ENCODE data around the gene MTCH2.

MTCH2 gene

DNA sequence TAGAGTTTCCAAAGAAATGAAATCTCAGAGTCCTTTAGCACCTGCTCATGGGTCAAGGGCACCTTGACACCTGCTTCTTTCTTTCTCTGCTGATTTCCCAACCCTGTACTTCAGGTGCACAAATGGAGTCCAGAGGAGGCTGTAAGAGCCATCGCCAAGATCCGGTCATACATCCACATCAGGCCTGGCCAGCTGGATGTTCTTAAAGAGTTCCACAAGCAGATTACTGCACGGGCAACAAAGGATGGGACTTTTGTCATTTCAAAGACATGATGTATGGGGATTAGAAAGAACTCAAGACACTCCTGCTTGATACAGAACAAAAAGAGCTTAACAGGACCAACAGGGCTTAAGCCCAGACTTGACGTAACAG is 71.0 kb downstream of the MTCH2 start:
- H3K9ac ChIP-seq (ENCODE audit: low read length), result no peak overlapping the region
- H3K36me3 ChIP-seq (ENCODE audit: insufficient read depth, low read length), result peaks cover 70% of the 10 kb centered on the region
- H3K4me2 ChIP-seq (ENCODE audit: low read length), result no peak overlapping the region
- no peaks in the 10 kb centered on the region for H4K20me1 ChIP-seq (ENCODE audit: insufficient read depth, low read length)
- H3F3A ChIP-seq (ENCODE audit: insufficient read depth, low read length), result 0 out of 2 replicates have a peak, but pooled peaks cover 5% of the 10 kb centered on the region
- no peak overlapping the region for H3K27ac ChIP-seq (ENCODE audit: low read depth, low read length, poor library complexity, severe bottlenecking)
- no peaks in the 10 kb centered on the region for H3K27me3 ChIP-seq (ENCODE audit: insufficient read depth, low read length)
- no peak overlapping the region for H2AFZ ChIP-seq (ENCODE audit: low read length)
- H3K79me2 ChIP-seq (ENCODE audit: insufficient read depth, low read length), result peaks cover 9% of the 10 kb centered on the region
- peaks cover 9% of the 10 kb centered on the region for H3K4me1 ChIP-seq (ENCODE audit: insufficient read depth, low read length, severe bottlenecking)
- no peak overlapping the region for H3K4me3 ChIP-seq (ENCODE audit: low read depth, low read length, poor library complexity, severe bottlenecking)
- TF ChIP-seq, protein P1, sequence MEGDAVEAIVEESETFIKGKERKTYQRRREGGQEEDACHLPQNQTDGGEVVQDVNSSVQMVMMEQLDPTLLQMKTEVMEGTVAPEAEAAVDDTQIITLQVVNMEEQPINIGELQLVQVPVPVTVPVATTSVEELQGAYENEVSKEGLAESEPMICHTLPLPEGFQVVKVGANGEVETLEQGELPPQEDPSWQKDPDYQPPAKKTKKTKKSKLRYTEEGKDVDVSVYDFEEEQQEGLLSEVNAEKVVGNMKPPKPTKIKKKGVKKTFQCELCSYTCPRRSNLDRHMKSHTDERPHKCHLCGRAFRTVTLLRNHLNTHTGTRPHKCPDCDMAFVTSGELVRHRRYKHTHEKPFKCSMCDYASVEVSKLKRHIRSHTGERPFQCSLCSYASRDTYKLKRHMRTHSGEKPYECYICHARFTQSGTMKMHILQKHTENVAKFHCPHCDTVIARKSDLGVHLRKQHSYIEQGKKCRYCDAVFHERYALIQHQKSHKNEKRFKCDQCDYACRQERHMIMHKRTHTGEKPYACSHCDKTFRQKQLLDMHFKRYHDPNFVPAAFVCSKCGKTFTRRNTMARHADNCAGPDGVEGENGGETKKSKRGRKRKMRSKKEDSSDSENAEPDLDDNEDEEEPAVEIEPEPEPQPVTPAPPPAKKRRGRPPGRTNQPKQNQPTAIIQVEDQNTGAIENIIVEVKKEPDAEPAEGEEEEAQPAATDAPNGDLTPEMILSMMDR (IDR thresholded peaks at IDR 0.05; ENCODE audit: low read length), result no peak
- H3K9me3 ChIP-seq (ENCODE audit: low read length), result no peaks in the 10 kb centered on the region
- no peaks in the 10 kb centered on the region for H3K9me2 ChIP-seq (ENCODE audit: low read depth, low read length)

DNA sequence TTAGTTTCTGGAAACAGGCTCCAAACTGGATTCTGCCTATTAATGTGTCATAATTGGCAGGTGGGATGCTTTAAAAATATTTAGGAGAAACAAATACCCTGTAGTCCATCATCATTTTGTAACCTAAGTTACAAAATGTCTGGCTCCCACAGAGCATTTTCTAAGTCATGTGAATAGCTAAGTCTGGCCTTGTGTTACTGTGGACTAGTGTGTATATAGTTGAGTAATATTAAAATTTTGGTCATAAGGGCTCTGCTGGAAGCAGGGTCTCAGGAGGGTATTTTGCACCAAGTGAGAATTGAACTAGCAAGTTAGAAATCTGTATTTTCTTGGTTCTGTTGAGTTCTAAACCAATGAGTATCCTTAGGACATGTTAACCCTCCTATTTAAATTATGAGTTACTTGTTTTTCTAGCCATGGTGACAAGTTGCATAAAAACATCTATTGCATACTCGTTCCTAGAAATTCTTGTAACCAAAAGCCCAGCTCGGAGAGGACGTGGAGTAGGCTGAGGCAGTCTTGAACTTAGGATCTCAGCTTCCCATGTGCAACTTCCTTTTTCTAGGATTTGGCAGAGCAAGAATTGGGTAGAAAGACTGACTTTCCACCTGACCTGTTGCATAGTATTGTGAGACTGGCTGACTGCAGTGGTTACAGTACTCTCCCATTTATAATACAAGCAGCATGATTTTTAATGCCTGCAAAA is 71.6 kb downstream of the MTCH2 start:
- no peak overlapping the region for H3K27ac ChIP-seq (ENCODE audit: low read depth, low read length, poor library complexity, severe bottlenecking)
- H3K9me3 ChIP-seq (ENCODE audit: low read length), result no peaks in the 10 kb centered on the region
- H3K4me2 ChIP-seq (ENCODE audit: low read length), result no peak overlapping the region
- H3F3A ChIP-seq (ENCODE audit: insufficient read depth, low read length), result 0 out of 2 replicates have a peak, but pooled peaks cover 5% of the 10 kb centered on the region
- H3K27me3 ChIP-seq (ENCODE audit: insufficient read depth, low read length), result no peaks in the 10 kb centered on the region
- peaks cover 12% of the 10 kb centered on the region for H3K4me1 ChIP-seq (ENCODE audit: insufficient read depth, low read length, severe bottlenecking)
- no peak overlapping the region for H3K4me3 ChIP-seq (ENCODE audit: low read depth, low read length, poor library complexity, severe bottlenecking)
- H2AFZ ChIP-seq (ENCODE audit: low read length), result no peak overlapping the region
- TF ChIP-seq, protein P1 (IDR thresholded peaks at IDR 0.05; ENCODE audit: low read length), result no peak
- no peak for TF ChIP-seq EZH2 (IDR thresholded peaks at IDR 0.05; ENCODE audit: borderline replicate concordance, low read length)
- H3K79me2 ChIP-seq (ENCODE audit: insufficient read depth, low read length), result peaks cover 14% of the 10 kb centered on the region
- no peaks in the 10 kb centered on the region for H3K9me2 ChIP-seq (ENCODE audit: low read depth, low read length)
- peaks cover 69% of the 10 kb centered on the region for H3K36me3 ChIP-seq (ENCODE audit: insufficient read depth, low read length)
- no peaks in the 10 kb centered on the region for H4K20me1 ChIP-seq (ENCODE audit: insufficient read depth, low read length)
- no peak overlapping the region for H3K9ac ChIP-seq (ENCODE audit: low read length)

DNA sequence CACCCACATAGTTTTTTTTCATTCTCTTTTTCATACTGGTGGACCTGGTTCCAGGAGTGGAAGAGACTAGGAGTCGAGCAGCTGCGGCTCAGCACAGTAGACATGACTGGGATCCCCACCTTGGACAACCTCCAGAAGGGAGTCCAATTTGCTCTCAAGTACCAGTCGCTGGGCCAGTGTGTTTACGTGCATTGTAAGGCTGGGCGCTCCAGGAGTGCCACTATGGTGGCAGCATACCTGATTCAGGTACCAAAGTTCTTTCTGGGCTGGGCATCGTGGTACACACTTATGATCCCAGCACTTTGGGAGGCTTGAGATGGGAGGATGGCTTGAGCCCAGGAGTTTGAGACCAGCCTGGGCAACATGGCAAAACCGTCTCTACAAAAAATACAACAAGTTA is 72.7 kb downstream of the MTCH2 start:
- no peaks in the 10 kb centered on the region for H3K9me3 ChIP-seq (ENCODE audit: low read length)
- H3K9ac ChIP-seq (ENCODE audit: low read length), result no peak overlapping the region
- peaks cover 21% of the 10 kb centered on the region for H3K79me2 ChIP-seq (ENCODE audit: insufficient read depth, low read length)
- no peak overlapping the region for H2AFZ ChIP-seq (ENCODE audit: low read length)
- no peak overlapping the region for H3K4me3 ChIP-seq (ENCODE audit: low read depth, low read length, poor library complexity, severe bottlenecking)
- no peaks in the 10 kb centered on the region for H4K20me1 ChIP-seq (ENCODE audit: insufficient read depth, low read length)
- no peaks in the 10 kb centered on the region for H3K9me2 ChIP-seq (ENCODE audit: low read depth, low read length)
- peaks cover 59% of the 10 kb centered on the region for H3K36me3 ChIP-seq (ENCODE audit: insufficient read depth, low read length)
- 0 out of 2 replicates have a peak, but pooled peaks cover 5% of the 10 kb centered on the region for H3F3A ChIP-seq (ENCODE audit: insufficient read depth, low read length)
- no peaks in the 10 kb centered on the region for H3K27me3 ChIP-seq (ENCODE audit: insufficient read depth, low read length)
- H3K4me1 ChIP-seq (ENCODE audit: insufficient read depth, low read length, severe bottlenecking), result peaks cover 17% of the 10 kb centered on the region
- TF ChIP-seq EZH2 (IDR thresholded peaks at IDR 0.05; ENCODE audit: borderline replicate concordance, low read length), result no peak
- TF ChIP-seq, protein P1 (IDR thresholded peaks at IDR 0.05; ENCODE audit: low read length), result no peak
- H3K4me2 ChIP-seq (ENCODE audit: low read length), result no peak overlapping the region
- H3K27ac ChIP-seq (ENCODE audit: low read depth, low read length, poor library complexity, severe bottlenecking), result no peak overlapping the region
